ENCODE results near the gene IQGAP2. TPM values are rescaled to one million over a fixed set of nuclear protein-coding genes. Genes with fewer than 3 reads are reported as not detected.

The IQGAP2 gene
- total and polyA plus RNA-seq, 2 donors from 2014 or later: 23.2 to 35.8 TPM

DNA sequence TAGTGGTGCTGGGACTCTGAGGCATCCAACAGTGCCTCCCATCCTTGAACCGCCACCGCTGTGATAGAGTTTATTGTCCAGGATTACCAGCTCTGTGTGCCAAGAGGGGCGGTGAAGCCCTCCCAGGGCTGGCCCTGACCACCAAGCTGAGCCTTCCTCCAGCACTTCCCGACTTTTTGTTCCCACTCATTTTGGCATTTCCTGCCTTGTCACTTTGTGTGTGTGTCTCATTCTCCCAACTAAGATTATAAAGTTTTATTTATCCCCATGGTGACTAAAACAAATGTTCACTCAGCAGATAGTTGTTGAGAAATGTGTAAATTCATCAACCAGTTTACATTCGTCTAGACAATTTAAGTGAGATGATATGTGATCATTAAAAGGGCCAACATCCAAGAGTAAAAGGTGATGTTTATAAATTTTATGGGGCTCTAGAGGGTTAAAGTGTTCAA lies 315.3 kb downstream of the IQGAP2 start:
- H3K36me3 ChIP-seq (ENCODE audit: control insufficient read depth in 2 of 3, insufficient read depth in 3 of 3, low read length in 3 of 3): no peaks in the 10 kb centered on the region
- intact Hi-C loops (cut with DNase I): no loop called here
- no peak for FAIRE-seq
- H3K4me3 ChIP-seq (ENCODE audit: low read length in 3 of 3): peak overlapping the region in 1 of 3 donors; percentile 78
- H3K9ac ChIP-seq (ENCODE audit: low read length in 3 of 3): no peak overlapping the region
- TF ChIP-seq, protein P1, sequence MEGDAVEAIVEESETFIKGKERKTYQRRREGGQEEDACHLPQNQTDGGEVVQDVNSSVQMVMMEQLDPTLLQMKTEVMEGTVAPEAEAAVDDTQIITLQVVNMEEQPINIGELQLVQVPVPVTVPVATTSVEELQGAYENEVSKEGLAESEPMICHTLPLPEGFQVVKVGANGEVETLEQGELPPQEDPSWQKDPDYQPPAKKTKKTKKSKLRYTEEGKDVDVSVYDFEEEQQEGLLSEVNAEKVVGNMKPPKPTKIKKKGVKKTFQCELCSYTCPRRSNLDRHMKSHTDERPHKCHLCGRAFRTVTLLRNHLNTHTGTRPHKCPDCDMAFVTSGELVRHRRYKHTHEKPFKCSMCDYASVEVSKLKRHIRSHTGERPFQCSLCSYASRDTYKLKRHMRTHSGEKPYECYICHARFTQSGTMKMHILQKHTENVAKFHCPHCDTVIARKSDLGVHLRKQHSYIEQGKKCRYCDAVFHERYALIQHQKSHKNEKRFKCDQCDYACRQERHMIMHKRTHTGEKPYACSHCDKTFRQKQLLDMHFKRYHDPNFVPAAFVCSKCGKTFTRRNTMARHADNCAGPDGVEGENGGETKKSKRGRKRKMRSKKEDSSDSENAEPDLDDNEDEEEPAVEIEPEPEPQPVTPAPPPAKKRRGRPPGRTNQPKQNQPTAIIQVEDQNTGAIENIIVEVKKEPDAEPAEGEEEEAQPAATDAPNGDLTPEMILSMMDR (IDR thresholded peaks at IDR 0.05; ENCODE audit: borderline replicate concordance, extremely low read depth, insufficient read depth): no peak
- DNase-seq: peak in 1 of 5 donors; percentile 47
- no peaks in the 10 kb centered on the region for H3K9me3 ChIP-seq (ENCODE audit: control insufficient read depth in 2 of 3, insufficient read depth in 1 of 3, low read length in 3 of 3)
- H3K4me1 ChIP-seq (ENCODE audit: control insufficient read depth in 2 of 3, insufficient read depth in 2 of 3, low read depth in 1 of 3, low read length in 3 of 3): peaks cover 0 to 2% (median 0%) of the 10 kb centered on the region in 3 donors
- H3K27ac ChIP-seq (ENCODE audit: low read depth in 2 of 2, low read length in 2 of 2): no peak overlapping the region
- H3K27me3 ChIP-seq (ENCODE audit: control insufficient read depth, insufficient read depth, low read length): peaks cover 2% of the 10 kb centered on the region

DNA sequence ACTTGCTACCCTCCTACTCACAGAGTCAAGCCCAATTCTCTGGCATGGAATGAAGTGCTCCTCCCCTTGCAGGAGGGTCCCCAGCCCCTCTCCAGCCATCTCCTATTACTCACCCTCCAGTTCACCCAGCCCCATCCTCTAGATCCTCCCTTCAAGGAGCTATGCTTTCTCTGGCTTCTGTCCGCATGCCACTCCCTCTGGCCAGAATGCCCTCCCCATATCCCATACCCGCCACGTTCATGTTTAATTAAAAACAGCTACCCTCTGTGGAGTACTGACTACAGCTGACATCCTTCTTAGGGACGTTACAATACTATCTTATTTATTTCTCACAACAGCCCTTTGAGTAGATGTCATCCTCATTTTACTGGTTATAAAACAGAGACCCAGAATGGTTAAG lies 315.8 kb downstream of the IQGAP2 start:
- Histone ChIP-seq H3K4me3 (ENCODE audit: low read length in 3 of 3) (peak overlapping the region in 1 of 3 donors; percentile 78), H3K9me3 (ENCODE audit: control insufficient read depth in 2 of 3, insufficient read depth in 1 of 3, low read length in 3 of 3) (no peaks in the 10 kb centered on the region), H3K4me1 (ENCODE audit: control insufficient read depth in 2 of 3, insufficient read depth in 2 of 3, low read depth in 1 of 3, low read length in 3 of 3) (peaks cover 0 to 2% (median 0%) of the 10 kb centered on the region in 3 donors), H3K27ac (ENCODE audit: low read depth in 2 of 2, low read length in 2 of 2) (no peak overlapping the region), H3K9ac (ENCODE audit: low read length in 3 of 3) (no peak overlapping the region), H3K27me3 (ENCODE audit: control insufficient read depth, insufficient read depth, low read length) (peaks cover 2% of the 10 kb centered on the region), H3K36me3 (ENCODE audit: control insufficient read depth in 2 of 3, insufficient read depth in 3 of 3, low read length in 3 of 3) (no peaks in the 10 kb centered on the region)
- DNase-seq: no peak
- no peak for FAIRE-seq
- TF ChIP-seq, protein P1 (IDR thresholded peaks at IDR 0.05; ENCODE audit: borderline replicate concordance, extremely low read depth, insufficient read depth): no peak
- intact Hi-C loops (cut with DNase I): no loop called here

DNA sequence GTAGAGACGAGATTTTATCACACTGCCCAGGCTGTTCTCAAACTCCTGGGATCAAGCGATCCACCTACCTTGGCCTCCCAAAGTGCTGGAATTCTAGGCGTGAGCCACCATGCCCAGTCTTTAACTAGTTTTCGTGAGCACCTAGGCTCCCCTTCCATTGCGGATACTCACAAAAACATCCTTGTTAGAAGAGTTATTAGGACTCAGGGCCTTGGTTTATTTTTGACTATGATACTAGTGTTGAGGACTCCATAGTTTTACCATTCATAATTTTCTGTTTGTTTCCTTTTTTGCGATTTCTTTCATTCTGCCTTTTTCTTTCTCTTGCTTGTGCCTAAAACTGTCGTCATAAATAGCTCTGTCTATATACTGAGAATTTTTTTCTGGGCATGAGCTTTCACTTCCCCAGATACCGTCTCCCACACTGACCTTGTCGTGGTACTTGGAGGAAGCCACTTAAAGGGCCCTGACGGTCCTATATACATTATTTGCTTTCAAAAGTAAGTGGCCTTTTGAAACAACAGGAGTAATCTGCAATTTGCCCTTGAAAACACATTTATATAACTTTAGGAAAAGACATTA lies 318.0 kb downstream of the IQGAP2 start:
- Histone ChIP-seq H3K27ac (ENCODE audit: low read depth in 2 of 2, low read length in 2 of 2) (peak overlapping the region in 1 of 2 donors; percentile 44), H3K4me1 (ENCODE audit: control insufficient read depth in 2 of 3, insufficient read depth in 2 of 3, low read depth in 1 of 3, low read length in 3 of 3) (peaks cover 0 to 2% (median 0%) of the 10 kb centered on the region in 3 donors), H3K9ac (ENCODE audit: low read length in 3 of 3) (no peak overlapping the region), H3K27me3 (ENCODE audit: control insufficient read depth, insufficient read depth, low read length) (no peaks in the 10 kb centered on the region), H3K36me3 (ENCODE audit: control insufficient read depth in 2 of 3, insufficient read depth in 3 of 3, low read length in 3 of 3) (no peaks in the 10 kb centered on the region), H3K4me3 (ENCODE audit: low read length in 3 of 3) (no peak overlapping the region), H3K9me3 (ENCODE audit: control insufficient read depth in 2 of 3, insufficient read depth in 1 of 3, low read length in 3 of 3) (no peaks in the 10 kb centered on the region)
- no peak for DNase-seq
- intact Hi-C loops (cut with DNase I): no loop called here
- TF ChIP-seq, protein P1 (IDR thresholded peaks at IDR 0.05; ENCODE audit: borderline replicate concordance, extremely low read depth, insufficient read depth): no peak
- no peak for FAIRE-seq

All from kidney (tissue), 14 donors.